SK-N-SH treated with all-trans-retinoic acid at 6 μM for 48 hours (cell line): ENCODE data around the gene NPFFR2.
A peak's percentile ranks its signal among the peaks of the same experiment; 100 is the strongest.

Source experiments
- ATAC-seq: fragments of 200-7000 bp; cut with Tn5 transposase; 3 replicates; pipeline ENCODE4 v1.9.1; 2020; ENCODE audit warnings: mild to moderate bottlenecking, moderate library complexity
- ARNTL ChIP-seq: fragments of 450-650 bp; formaldehyde crosslinking; IDR thresholded peaks from 2 replicates; pipeline ENCODE4 v1.5.0; 2020; ENCODE audit warnings: low read depth, mild to moderate bottlenecking, moderate library complexity, borderline replicate concordance
- CSDC2 ChIP-seq: fragments of 250-450 bp; sonication (Bioruptor Pico); IDR thresholded peaks from 2 replicates; pipeline ENCODE4 v1.5.0; 2020; ENCODE audit warnings: mild to moderate bottlenecking, moderate library complexity
- ESRRG ChIP-seq: fragments of 250-450 bp; sonication (Bioruptor Pico); IDR thresholded peaks from 2 replicates; pipeline ENCODE4 v1.6.1; 2021; ENCODE audit warnings: mild to moderate bottlenecking
- GLIS3 ChIP-seq: fragments of 250-450 bp; sonication (Bioruptor Pico); IDR thresholded peaks from 2 replicates; pipeline ENCODE4 v1.5.0; 2020; ENCODE audit warnings: mild to moderate bottlenecking, moderate library complexity
- ISL1 ChIP-seq: fragments of 250-450 bp; sonication (Bioruptor Pico); IDR thresholded peaks from 2 replicates; pipeline ENCODE4 v2.1.2; 2022; ENCODE audit warnings: mild to moderate bottlenecking, moderate library complexity
- OSR1 ChIP-seq: fragments of 250-450 bp; sonication (Bioruptor Pico); IDR thresholded peaks from 2 replicates; pipeline ENCODE4 v1.8.0; 2022; ENCODE audit warnings: moderate library complexity, mild to moderate bottlenecking, inconsistent platforms
- PPARA ChIP-seq: fragments of 250-450 bp; sonication (Bioruptor Pico); IDR thresholded peaks from 2 replicates; pipeline ENCODE4 v1.5.0; 2020; ENCODE audit warnings: mild to moderate bottlenecking, borderline replicate concordance
- RARB ChIP-seq: fragments of 250-450 bp; sonication (Bioruptor Pico); IDR thresholded peaks from 2 replicates; pipeline ENCODE4 v1.8.0; 2021; ENCODE audit warnings: mild to moderate bottlenecking, moderate library complexity
- SNAI2 ChIP-seq: fragments of 250-450 bp; sonication (Bioruptor Pico); IDR thresholded peaks from 2 replicates; pipeline ENCODE4 v1.5.0; 2020; ENCODE audit warnings: mild to moderate bottlenecking, moderate library complexity
- TCF4 ChIP-seq: fragments of 250-450 bp; sonication (Bioruptor Pico); IDR thresholded peaks from 2 replicates; pipeline ENCODE4 v1.8.0; 2021; ENCODE audit warnings: mild to moderate bottlenecking, moderate library complexity, borderline replicate concordance
- TOX ChIP-seq: fragments of 250-450 bp; sonication (Bioruptor Pico); IDR thresholded peaks from 2 replicates; pipeline ENCODE4 v1.8.0; 2021; ENCODE audit warnings: mild to moderate bottlenecking, moderate library complexity, borderline replicate concordance
- ZC3H10 ChIP-seq: fragments of 250-450 bp; sonication (Bioruptor Pico); IDR thresholded peaks from 2 replicates; pipeline ENCODE4 v1.5.1; 2021; ENCODE audit warnings: mild to moderate bottlenecking, moderate library complexity
- ZFP3 ChIP-seq: fragments of 250-450 bp; sonication (Bioruptor Pico); IDR thresholded peaks from 2 replicates; pipeline ENCODE4 v1.5.0; 2020; ENCODE audit warnings: mild to moderate bottlenecking, moderate library complexity
- ZFP30 ChIP-seq: fragments of 450-650 bp; formaldehyde crosslinking; IDR thresholded peaks from 2 replicates; pipeline ENCODE4 v1.5.0; 2022; ENCODE audit warnings: mild to moderate bottlenecking, moderate library complexity
- ZNF565 ChIP-seq: fragments of 450-650 bp; formaldehyde crosslinking; conservative IDR thresholded peaks from 2 replicates; pipeline ENCODE4 v1.5.0; 2020; ENCODE audit warnings: low read depth, mild to moderate bottlenecking, moderate library complexity
- ZNF70 ChIP-seq: fragments of 450-650 bp; formaldehyde crosslinking; IDR thresholded peaks from 2 replicates; pipeline ENCODE4 v1.5.0; 2020; ENCODE audit warnings: mild to moderate bottlenecking, moderate library complexity
- ZNF8 ChIP-seq: fragments of 450-650 bp; formaldehyde crosslinking; IDR thresholded peaks from 2 replicates; pipeline ENCODE4 v1.5.0; 2020; ENCODE audit warnings: mild to moderate bottlenecking, moderate library complexity
- TF ChIP-seq, protein P1 (sequence below): fragments of 250-450 bp; sonication (Bioruptor Pico); IDR thresholded peaks from 2 replicates; pipeline ENCODE4 v1.8.0; 2021; ENCODE audit warnings: low read depth, mild to moderate bottlenecking, moderate library complexity, borderline replicate concordance
- TF ChIP-seq, protein P2 (sequence below): fragments of 250-450 bp; sonication (Bioruptor Pico); IDR thresholded peaks from 2 replicates; pipeline ENCODE4 v1.5.1; 2021; ENCODE audit warnings: mild to moderate bottlenecking, moderate library complexity
- TF ChIP-seq, protein P3 (sequence below): fragments of 250-450 bp; sonication (Bioruptor Pico); IDR thresholded peaks from 2 replicates; pipeline ENCODE4 v1.8.0; 2020; ENCODE audit warnings: mild to moderate bottlenecking, moderate library complexity, borderline replicate concordance
- TF ChIP-seq, protein P4 (sequence below): fragments of 250-450 bp; sonication (Bioruptor Pico); IDR thresholded peaks from 2 replicates; pipeline ENCODE4 v1.5.0; 2020; ENCODE audit warnings: mild to moderate bottlenecking, moderate library complexity
- TF ChIP-seq, protein P5 (sequence below): fragments of 250-450 bp; sonication (Bioruptor Pico); IDR thresholded peaks from 2 replicates; pipeline ENCODE4 v1.5.1; 2020; ENCODE audit warnings: low read depth, mild to moderate bottlenecking, moderate library complexity

The NPFFR2 gene

DNA sequence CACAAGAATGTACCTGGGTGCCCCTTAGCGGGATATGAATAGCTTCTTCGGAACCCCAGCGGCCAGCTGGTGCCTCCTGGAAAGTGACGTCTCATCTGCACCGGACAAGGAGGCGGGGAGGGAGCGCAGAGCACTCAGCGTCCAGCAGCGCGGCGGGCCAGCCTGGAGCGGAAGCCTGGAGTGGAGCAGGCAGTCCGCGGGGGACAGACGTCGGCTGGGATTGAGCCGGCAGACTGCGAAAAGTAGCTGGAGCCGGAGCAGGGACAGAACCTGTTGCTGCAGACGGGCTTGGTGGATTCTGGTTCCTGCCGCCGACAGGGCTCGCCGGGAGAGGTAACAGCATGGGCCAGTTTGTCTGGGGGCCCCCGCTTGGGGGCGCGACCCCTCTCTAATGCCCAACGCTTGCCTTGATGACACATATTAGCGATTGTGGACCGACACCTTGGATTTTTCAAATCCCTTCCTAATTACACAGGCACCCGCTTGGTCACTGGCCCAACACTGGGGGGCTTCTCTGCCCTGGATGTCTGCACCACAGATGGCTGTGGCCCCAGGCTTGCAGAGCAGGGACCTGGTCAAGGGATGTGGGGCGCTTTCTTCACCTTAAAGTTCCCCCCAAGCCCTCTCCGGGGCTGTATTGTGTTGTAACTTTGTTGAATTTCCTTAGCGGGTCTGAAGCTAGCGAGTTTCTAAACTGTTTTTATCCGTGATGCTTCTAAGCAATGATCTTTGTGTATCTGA lies at the start of gene NPFFR2:
TSS of gene NPFFR2 (plus strand) at position 133 of the 741 bp plus-strand sequence. CDS start 96,592 bp downstream, outside the sequence.
- ATAC-seq, result peak; percentile 99
- TF ChIP-seq, protein P1, sequence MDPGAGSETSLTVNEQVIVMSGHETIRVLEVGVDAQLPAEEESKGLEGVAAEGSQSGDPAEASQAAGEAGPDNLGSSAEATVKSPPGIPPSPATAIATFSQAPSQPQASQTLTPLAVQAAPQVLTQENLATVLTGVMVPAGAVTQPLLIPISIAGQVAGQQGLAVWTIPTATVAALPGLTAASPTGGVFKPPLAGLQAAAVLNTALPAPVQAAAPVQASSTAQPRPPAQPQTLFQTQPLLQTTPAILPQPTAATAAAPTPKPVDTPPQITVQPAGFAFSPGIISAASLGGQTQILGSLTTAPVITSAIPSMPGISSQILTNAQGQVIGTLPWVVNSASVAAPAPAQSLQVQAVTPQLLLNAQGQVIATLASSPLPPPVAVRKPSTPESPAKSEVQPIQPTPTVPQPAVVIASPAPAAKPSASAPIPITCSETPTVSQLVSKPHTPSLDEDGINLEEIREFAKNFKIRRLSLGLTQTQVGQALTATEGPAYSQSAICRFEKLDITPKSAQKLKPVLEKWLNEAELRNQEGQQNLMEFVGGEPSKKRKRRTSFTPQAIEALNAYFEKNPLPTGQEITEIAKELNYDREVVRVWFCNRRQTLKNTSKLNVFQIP (CRISPR knock-in tag), result no peak
- no peak for TF ChIP-seq ESRRG (CRISPR knock-in tag)
- no peak for TF ChIP-seq PPARA (CRISPR knock-in tag)
- no peak for TF ChIP-seq TOX (CRISPR knock-in tag)
- TF ChIP-seq RARB (CRISPR knock-in tag), result no peak
- no peak for TF ChIP-seq ZFP30 (CRISPR knock-in tag)
- TF ChIP-seq ZNF565 (CRISPR knock-in tag), result no peak
- TF ChIP-seq, protein P2, sequence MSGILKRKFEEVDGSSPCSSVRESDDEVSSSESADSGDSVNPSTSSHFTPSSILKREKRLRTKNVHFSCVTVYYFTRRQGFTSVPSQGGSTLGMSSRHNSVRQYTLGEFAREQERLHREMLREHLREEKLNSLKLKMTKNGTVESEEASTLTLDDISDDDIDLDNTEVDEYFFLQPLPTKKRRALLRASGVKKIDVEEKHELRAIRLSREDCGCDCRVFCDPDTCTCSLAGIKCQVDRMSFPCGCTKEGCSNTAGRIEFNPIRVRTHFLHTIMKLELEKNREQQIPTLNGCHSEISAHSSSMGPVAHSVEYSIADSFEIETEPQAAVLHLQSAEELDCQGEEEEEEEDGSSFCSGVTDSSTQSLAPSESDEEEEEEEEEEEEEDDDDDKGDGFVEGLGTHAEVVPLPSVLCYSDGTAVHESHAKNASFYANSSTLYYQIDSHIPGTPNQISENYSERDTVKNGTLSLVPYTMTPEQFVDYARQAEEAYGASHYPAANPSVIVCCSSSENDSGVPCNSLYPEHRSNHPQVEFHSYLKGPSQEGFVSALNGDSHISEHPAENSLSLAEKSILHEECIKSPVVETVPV, result no peak
- TF ChIP-seq, protein P3, sequence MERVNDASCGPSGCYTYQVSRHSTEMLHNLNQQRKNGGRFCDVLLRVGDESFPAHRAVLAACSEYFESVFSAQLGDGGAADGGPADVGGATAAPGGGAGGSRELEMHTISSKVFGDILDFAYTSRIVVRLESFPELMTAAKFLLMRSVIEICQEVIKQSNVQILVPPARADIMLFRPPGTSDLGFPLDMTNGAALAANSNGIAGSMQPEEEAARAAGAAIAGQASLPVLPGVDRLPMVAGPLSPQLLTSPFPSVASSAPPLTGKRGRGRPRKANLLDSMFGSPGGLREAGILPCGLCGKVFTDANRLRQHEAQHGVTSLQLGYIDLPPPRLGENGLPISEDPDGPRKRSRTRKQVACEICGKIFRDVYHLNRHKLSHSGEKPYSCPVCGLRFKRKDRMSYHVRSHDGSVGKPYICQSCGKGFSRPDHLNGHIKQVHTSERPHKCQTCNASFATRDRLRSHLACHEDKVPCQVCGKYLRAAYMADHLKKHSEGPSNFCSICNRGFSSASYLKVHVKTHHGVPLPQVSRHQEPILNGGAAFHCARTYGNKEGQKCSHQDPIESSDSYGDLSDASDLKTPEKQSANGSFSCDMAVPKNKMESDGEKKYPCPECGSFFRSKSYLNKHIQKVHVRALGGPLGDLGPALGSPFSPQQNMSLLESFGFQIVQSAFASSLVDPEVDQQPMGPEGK (CRISPR knock-in tag), result no peak
- TF ChIP-seq ZFP3 (CRISPR knock-in tag), result no peak
- no peak for TF ChIP-seq OSR1
- no peak for TF ChIP-seq ISL1
- TF ChIP-seq, protein P4, sequence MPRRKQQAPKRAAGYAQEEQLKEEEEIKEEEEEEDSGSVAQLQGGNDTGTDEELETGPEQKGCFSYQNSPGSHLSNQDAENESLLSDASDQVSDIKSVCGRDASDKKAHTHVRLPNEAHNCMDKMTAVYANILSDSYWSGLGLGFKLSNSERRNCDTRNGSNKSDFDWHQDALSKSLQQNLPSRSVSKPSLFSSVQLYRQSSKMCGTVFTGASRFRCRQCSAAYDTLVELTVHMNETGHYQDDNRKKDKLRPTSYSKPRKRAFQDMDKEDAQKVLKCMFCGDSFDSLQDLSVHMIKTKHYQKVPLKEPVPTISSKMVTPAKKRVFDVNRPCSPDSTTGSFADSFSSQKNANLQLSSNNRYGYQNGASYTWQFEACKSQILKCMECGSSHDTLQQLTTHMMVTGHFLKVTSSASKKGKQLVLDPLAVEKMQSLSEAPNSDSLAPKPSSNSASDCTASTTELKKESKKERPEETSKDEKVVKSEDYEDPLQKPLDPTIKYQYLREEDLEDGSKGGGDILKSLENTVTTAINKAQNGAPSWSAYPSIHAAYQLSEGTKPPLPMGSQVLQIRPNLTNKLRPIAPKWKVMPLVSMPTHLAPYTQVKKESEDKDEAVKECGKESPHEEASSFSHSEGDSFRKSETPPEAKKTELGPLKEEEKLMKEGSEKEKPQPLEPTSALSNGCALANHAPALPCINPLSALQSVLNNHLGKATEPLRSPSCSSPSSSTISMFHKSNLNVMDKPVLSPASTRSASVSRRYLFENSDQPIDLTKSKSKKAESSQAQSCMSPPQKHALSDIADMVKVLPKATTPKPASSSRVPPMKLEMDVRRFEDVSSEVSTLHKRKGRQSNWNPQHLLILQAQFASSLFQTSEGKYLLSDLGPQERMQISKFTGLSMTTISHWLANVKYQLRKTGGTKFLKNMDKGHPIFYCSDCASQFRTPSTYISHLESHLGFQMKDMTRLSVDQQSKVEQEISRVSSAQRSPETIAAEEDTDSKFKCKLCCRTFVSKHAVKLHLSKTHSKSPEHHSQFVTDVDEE (CRISPR knock-in tag), result no peak
- TF ChIP-seq ZNF70 (CRISPR knock-in tag), result no peak
- TF ChIP-seq ARNTL (CRISPR knock-in tag), result no peak
- TF ChIP-seq CSDC2 (CRISPR knock-in tag), result no peak
- TF ChIP-seq ZC3H10 (CRISPR knock-in tag), result no peak
- TF ChIP-seq TCF4 (CRISPR knock-in tag), result no peak
- TF ChIP-seq GLIS3 (CRISPR knock-in tag), result no peak

DNA sequence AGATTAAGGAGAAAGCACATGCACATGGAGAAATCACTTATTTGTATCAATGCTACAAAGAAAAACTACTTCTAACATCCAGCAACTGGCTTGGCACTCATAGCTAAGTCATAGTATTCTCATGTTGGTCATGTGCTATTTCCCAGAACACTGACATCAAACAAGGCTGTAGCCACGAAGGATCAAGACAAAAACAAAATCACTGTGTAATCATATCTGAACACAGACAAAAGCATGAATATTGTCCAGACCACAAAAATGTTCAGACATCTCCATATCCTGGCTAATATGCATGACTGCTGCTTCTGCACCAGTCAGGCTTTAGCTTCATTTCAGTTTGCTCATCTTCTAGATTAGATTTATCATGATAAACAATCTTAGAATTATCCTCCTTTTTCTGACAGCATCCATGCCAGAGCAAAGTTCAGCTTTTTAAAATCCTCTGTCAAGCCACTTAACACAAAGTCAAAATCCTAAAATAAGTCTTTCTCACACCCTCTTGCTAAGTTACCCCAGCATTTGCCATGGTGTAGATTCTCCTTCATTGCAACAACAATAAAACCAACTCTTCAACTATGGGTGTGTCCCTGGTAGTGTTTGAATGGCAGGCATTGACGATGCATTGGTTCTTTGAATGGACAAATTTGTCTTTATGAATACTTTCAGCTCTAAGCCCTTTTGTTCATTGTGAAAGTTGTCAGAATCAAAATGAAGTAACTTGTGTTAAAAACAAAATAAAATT lies 39.1 kb upstream of the NPFFR2 start:
- TF ChIP-seq ZFP30 (CRISPR knock-in tag), result no peak
- TF ChIP-seq TCF4 (CRISPR knock-in tag), result no peak
- TF ChIP-seq ZFP3 (CRISPR knock-in tag), result no peak
- TF ChIP-seq OSR1, result no peak
- no peak for TF ChIP-seq SNAI2 (CRISPR knock-in tag)
- TF ChIP-seq GLIS3 (CRISPR knock-in tag), result no peak
- TF ChIP-seq ZC3H10 (CRISPR knock-in tag), result no peak
- no peak for TF ChIP-seq ESRRG (CRISPR knock-in tag)
- TF ChIP-seq, protein P2, result no peak
- TF ChIP-seq CSDC2 (CRISPR knock-in tag), result no peak
- TF ChIP-seq, protein P5, sequence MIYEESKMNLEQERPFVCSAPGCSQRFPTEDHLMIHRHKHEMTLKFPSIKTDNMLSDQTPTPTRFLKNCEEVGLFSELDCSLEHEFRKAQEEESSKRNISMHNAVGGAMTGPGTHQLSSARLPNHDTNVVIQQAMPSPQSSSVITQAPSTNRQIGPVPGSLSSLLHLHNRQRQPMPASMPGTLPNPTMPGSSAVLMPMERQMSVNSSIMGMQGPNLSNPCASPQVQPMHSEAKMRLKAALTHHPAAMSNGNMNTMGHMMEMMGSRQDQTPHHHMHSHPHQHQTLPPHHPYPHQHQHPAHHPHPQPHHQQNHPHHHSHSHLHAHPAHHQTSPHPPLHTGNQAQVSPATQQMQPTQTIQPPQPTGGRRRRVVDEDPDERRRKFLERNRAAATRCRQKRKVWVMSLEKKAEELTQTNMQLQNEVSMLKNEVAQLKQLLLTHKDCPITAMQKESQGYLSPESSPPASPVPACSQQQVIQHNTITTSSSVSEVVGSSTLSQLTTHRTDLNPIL, result no peak
- no peak for TF ChIP-seq ZNF70 (CRISPR knock-in tag)
- no peak for TF ChIP-seq ZNF8 (CRISPR knock-in tag)
- no peak for TF ChIP-seq RARB (CRISPR knock-in tag)
- TF ChIP-seq ISL1, result no peak
- no peak for TF ChIP-seq ZNF565 (CRISPR knock-in tag)
- TF ChIP-seq, all 23 proteins: peak for 0
- no peak for ATAC-seq
